Putamen (tissue), 1 donor: ENCODE measurements around the gene ELMOD1.
A peak's percentile ranks its signal among the peaks of the same experiment; 100 is the strongest.

ENCODE experiments used
- DNase-seq: peaks from one replicate; pipeline ENCODE4 v3.0.0-alpha.2; 2016; ENCODE audit warnings: low spot score

The ELMOD1 gene

GRCh38 chr11:107688322-107688918 is 97.5 kb downstream of the ELMOD1 start:
- DNase-seq, result no peak

DNA sequence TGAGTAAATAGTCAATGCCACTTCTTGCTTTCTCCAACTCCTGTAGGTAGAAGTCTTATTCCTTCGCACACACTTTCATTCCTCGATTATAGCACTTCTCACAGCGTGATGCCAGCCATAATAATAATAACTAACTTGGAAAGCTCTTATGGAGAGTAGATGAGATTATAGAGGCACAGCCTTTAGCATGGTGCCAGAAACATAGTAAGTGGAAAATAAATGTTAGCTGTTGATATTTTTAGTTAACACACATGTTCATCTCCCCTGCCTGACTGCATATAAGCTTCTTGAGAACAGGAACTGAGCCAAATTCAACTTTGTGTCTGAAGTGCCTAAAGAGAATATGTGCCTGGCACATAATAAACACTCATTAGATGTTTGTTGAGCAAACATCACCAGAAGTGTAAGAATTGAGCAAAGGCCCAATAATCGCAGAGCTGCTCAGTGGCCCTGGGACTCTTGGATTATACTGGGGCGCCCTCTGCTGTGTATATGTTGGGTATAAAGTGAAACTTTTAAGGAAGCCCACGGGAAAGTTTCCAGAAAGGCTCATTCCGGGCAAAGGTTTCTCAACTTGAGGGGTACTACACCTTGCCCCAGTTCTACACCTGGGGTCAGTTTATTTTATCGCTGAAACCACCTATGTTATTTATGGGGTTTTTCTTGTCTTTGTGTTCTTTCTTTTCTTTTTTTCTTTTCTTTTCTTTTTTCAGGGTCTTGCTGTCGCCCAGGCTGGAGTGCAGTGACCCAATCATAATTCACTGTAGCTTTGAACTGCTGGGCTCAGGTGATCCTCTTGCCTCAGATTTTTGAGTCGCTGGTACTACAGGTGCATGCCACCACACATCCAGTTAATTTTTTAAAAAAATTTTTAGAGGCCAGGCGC is 98.6 kb downstream of the ELMOD1 start:
- peak; percentile 65 for DNase-seq

- DNase-seq, result no peak
Observed at GRCh38 chr11:107691000-107691750, 100.2 kb downstream of the ELMOD1 start.

- no peak for DNase-seq
Observed at GRCh38 chr11:107695446-107695845, 104.5 kb downstream of the ELMOD1 start.

GRCh38 chr11:107696140-107696539 is 105.2 kb downstream of the ELMOD1 start:
- DNase-seq, result no peak

DNA sequence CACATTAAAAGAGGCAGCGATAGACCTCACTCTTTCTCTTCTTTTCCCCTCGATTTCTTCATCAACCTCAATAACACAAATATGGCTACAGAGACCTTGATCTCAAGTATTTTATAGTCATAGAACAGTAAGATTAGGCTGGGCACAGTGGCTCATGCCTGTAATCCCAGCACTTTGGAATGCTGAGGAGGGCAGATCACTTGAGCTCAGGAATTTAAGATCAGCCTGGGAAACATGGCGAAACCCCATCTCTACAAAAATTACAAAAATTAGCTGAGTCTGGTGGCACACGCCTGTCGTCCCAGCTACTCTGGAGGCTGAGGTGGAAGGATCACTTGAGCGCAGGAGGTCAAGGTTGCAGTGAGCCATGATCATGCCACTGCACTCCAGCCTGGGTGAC is 106.3 kb downstream of the ELMOD1 start:
- DNase-seq, result no peak

- no peak for DNase-seq
Observed at GRCh38 chr11:107699371-107700285, 108.7 kb downstream of the ELMOD1 start.

DNA sequence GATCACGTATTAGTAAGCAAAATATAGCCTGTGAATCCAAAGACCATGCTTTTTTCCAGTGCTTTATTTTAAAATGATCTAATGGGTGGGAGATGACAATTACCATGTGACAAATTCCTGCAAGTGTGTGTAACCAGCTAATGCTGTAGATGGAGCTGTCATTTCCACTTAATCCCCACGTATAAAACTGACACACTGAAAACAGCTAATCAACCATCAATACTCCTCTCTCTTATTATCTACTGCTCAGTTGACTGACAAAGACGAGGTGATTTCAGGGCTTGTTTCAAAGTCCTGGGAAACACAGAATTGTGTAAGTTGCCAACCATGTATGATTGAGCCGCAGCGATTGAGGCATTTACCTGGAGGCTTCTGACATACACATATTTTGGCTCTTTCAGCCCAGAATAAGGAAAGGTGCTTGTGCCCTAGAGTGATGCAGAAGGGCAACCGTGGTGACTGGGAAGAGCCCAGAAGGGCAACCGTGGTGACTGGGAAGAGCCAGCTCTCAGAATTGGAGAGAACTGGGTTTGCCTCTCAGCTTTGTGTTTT is 111.2 kb downstream of the ELMOD1 start:
- no peak for DNase-seq

GRCh38 chr11:107702723-107703122 is 111.8 kb downstream of the ELMOD1 start:
- DNase-seq, result no peak

- DNase-seq, result no peak
Observed at GRCh38 chr11:107704451-107704850, 113.5 kb downstream of the ELMOD1 start.

DNA sequence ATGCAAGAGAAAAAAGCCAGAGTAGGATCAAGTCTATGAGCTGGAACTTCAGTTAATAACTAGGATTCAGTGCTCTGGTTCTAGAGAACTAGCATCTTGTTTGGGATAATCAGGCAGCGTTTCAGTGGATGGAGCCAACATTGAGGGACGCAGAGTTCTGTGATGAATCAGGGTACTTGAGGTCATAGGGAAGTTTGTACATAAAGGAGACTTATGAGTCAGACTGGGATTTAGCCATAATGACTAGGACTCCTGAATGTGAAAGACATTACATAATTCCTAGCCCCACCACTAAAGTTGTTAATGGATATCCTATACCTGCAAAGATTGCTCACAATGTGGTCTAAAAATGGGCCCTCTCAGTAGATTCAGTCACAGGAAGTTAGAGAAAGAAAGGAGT is 114.1 kb downstream of the ELMOD1 start:
- DNase-seq, result no peak

DNA sequence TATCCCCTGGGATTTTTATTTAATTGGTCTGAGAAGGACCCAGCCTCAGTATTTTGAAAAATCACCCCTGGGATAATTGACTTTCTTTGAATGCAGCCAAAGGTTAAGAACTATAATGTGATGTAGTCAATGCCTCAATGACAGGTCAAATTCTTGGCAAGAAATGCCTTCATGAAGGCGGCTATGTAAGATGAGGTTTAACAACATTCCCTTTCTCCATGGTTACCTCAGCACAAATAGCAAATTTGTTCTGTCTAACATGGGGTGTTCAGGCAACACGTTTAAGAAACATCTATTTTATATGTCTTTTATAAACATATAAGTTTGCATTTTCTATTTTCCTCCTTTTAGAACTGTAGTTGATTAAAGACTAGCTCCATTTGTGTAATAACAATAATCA is 115.6 kb downstream of the ELMOD1 start:
- DNase-seq, result no peak

DNA sequence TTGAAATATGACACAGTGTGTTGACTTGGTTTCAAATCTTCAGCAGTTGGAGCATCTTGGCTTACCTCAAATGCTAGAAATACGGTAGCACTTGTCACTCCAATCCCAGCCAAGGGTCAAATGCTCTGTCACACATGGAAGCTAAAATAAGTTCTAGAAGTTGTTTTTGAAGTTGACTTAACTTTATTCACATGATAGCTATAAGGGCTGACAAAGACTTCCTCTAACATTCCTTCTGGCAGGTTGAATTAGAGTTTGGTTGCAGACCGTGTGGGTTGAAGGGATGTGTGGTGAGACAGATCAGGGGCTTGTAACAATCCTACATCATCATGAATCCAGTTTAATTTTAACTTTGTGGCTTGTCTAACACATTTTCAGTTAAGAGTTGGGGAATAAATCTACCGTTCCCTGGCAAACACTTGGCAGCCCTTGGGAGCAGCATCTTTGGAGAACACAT is 116.3 kb downstream of the ELMOD1 start:
- DNase-seq, result no peak

GRCh38 chr11:107707807-107708206 is 116.9 kb downstream of the ELMOD1 start:
- DNase-seq, result no peak

- no peak for DNase-seq
Observed at GRCh38 chr11:107708792-107709191, 117.8 kb downstream of the ELMOD1 start.

DNA sequence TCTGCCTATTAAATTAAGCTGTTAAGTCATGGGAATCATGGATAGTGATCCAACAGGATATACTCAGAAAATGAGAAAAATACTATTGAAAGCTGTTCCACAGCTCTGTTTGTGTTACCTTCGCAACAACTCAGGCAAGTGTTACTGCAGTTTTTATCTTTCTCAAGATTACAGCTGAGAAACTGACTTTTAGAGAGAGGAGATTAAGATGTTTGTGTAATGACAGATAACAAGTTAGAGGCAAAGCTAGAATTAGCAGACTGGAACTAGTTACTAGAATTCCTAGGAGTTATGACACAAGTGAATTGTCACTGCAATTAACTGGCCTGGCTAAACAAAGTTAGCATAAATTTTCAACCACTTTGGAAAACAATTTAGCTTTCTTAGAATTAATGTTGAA is 119.4 kb downstream of the ELMOD1 start:
- DNase-seq, result no peak

DNA sequence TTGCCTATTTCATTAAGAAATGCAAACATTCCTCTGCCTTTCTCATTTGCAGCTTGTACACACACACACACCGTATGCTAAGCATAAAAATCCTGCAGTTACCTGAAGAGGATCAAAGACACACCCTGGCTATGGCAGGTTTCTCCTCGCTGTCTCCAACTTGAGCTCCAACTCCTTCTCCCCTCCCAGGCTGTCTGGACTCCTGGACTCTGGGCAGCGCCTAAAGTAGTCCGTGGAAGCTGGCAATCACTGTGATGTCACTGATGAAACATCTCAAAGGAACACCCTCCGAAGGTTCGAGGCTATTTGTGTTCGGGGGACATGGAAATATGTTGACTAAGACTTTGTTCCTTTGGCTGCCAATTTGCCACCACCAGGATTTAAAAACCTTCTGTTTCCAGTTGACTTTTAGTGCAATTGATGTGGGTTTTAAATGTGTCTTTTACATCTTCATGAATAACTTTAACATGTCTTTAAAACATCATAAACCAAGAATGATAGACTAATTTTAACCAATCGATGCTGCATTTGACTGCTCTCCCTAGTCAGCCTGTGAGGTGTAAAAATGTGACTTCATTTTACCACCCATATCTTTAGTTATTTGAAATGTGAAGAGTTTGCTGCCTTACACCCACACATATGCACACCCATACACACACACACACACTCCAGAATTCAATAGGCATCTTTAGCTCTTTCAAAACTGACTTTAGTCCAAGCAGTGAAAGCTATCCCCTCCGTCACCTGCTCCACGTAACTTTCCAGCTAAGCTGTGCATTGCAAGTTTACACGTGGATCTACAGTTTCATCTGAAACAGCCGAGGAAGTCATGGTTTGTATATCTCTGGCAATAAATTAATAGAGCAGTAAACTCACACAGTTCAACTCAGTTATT is 121.2 kb downstream of the ELMOD1 start, which contains the start of gene SLN:
Gene SLN, minus strand, starts transcription at position 196 of the 895 bp plus-strand sequence.
- no peak for DNase-seq

GRCh38 chr11:107713009-107713408 is 122.1 kb downstream of the ELMOD1 start:
- no peak for DNase-seq
